ENCODE data around the gene SET. TPM values are rescaled to one million over a fixed set of nuclear protein-coding genes. Genes with fewer than 3 reads are reported as not detected.

SET gene
- total and polyA plus RNA-seq, 2 of the 13 experiments (the other 11 are each of a cell fraction or from before 2014, with no cell fraction given): 94.2 to 611 TPM

- TF ChIP-seq SOX13 (IDR thresholded peaks at IDR 0.05) (no peak), SOX13 (CRISPR knock-in tag; conservative IDR thresholded peaks at IDR 0.05 in 1 of 2, IDR thresholded peaks at IDR 0.05 in 1 of 2) (no peak), KLF12 (CRISPR knock-in tag; IDR thresholded peaks at IDR 0.05; ENCODE audit: borderline replicate concordance) (peak; percentile 69), YY1 (IDR thresholded peaks at IDR 0.05; ENCODE audit: insufficient read depth, insufficient replicate concordance, low read depth, low read length) (peak; percentile 89), NFE2 (CRISPR knock-in tag; IDR thresholded peaks at IDR 0.05) (no peak), ZNF136 (CRISPR knock-in tag; IDR thresholded peaks at IDR 0.05; ENCODE audit: low read depth) (0 out of 2 replicates have a peak, but pooled peaks have one; percentile 66), ATF7 (IDR thresholded peaks at IDR 0.05) (no peak), ATF7 (CRISPR knock-in tag; IDR thresholded peaks at IDR 0.05) (no peak), RFX1 (IDR thresholded peaks at IDR 0.05) (no peak), FOXA3 (CRISPR knock-in tag; IDR thresholded peaks at IDR 0.05) (no peak), ZFAT (CRISPR knock-in tag; conservative IDR thresholded peaks at IDR 0.05) (no peak), SNAI1 (CRISPR knock-in tag; IDR thresholded peaks at IDR 0.05; ENCODE audit: borderline replicate concordance) (no peak), SOX6 (IDR thresholded peaks at IDR 0.05) (no peak), SOX6 (CRISPR knock-in tag; IDR thresholded peaks at IDR 0.05) (peak; percentile 52; the same call in 1 of the 2 replicates), TSC22D2 (CRISPR knock-in tag; IDR thresholded peaks at IDR 0.05; ENCODE audit: borderline replicate concordance) (no peak), NR2F6 (IDR thresholded peaks at IDR 0.05) (no peak), NR2F6 (CRISPR knock-in tag; IDR thresholded peaks at IDR 0.05) (no peak), ZNF496 (CRISPR knock-in tag; IDR thresholded peaks at IDR 0.05; ENCODE audit: insufficient replicate concordance) (no peak), ZBTB8A (CRISPR knock-in tag; IDR thresholded peaks at IDR 0.05; ENCODE audit: borderline replicate concordance, low read depth) (no peak), ZUFSP (CRISPR knock-in tag; IDR thresholded peaks at IDR 0.05; ENCODE audit: borderline replicate concordance) (no peak), HOXA3 (CRISPR knock-in tag; IDR thresholded peaks at IDR 0.05) (peak; percentile 68), ZNF230 (CRISPR knock-in tag; IDR thresholded peaks at IDR 0.05) (no peak), SRY (CRISPR knock-in tag; IDR thresholded peaks at IDR 0.05) (no peak), MIER3 (CRISPR knock-in tag; IDR thresholded peaks at IDR 0.05; ENCODE audit: borderline replicate concordance) (no peak)
- TF ChIP-seq, protein P1, sequence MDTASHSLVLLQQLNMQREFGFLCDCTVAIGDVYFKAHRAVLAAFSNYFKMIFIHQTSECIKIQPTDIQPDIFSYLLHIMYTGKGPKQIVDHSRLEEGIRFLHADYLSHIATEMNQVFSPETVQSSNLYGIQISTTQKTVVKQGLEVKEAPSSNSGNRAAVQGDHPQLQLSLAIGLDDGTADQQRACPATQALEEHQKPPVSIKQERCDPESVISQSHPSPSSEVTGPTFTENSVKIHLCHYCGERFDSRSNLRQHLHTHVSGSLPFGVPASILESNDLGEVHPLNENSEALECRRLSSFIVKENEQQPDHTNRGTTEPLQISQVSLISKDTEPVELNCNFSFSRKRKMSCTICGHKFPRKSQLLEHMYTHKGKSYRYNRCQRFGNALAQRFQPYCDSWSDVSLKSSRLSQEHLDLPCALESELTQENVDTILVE (CRISPR knock-in tag; IDR thresholded peaks at IDR 0.05): peak; percentile 9; the same call in 1 of the 2 replicates
- TF ChIP-seq, protein P2, sequence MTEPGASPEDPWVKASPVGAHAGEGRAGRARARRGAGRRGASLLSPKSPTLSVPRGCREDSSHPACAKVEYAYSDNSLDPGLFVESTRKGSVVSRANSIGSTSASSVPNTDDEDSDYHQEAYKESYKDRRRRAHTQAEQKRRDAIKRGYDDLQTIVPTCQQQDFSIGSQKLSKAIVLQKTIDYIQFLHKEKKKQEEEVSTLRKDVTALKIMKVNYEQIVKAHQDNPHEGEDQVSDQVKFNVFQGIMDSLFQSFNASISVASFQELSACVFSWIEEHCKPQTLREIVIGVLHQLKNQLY (CRISPR knock-in tag; IDR thresholded peaks at IDR 0.05): 0 out of 2 replicates have a peak, but pooled peaks have one; percentile 15
- TF ChIP-seq, protein P3, sequence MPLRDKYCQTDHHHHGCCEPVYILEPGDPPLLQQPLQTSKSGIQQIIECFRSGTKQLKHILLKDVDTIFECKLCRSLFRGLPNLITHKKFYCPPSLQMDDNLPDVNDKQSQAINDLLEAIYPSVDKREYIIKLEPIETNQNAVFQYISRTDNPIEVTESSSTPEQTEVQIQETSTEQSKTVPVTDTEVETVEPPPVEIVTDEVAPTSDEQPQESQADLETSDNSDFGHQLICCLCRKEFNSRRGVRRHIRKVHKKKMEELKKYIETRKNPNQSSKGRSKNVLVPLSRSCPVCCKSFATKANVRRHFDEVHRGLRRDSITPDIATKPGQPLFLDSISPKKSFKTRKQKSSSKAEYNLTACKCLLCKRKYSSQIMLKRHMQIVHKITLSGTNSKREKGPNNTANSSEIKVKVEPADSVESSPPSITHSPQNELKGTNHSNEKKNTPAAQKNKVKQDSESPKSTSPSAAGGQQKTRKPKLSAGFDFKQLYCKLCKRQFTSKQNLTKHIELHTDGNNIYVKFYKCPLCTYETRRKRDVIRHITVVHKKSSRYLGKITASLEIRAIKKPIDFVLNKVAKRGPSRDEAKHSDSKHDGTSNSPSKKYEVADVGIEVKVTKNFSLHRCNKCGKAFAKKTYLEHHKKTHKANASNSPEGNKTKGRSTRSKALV (CRISPR knock-in tag; IDR thresholded peaks at IDR 0.05): no peak
These were observed 35.1 kb downstream of the SET start, which contains the start of gene ZDHHC12 (continued) for GRCh38 chr9:128723866-128724743.
